ENCODE measurements around the gene MICU1. TPM values are rescaled to one million over a fixed set of nuclear protein-coding genes. Genes with fewer than 3 reads are reported as not detected.

The MICU1 gene
- total RNA-seq, 3 donors from 2014 or later (not counting 1 experiment from before 2014, with no cell fraction given): 27.9 to 30.9 (median 29.4) TPM

DNA sequence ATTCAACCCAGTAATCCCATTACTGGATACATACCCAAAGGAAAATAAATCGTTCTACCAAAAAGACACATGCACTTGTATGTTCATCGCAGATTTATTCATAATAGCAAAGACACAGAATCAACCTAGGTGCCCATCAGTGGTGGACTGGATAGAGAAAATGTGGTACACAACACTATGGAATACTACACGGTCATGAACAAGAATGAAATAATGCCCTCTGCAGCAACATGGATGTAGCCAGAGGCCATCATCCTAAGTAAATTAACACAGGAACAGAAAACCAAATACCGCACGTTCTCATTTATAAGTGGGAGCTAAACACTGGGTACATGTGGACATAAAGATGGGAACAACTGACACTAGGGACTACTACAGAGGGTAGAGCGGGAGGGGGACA lies 120.4 kb downstream of the MICU1 start:
- DNase-seq: no peak
- 97% methylated on average over 5 of the region's 6 CpGs for WGBS (ENCODE audit: insufficient coverage)
- Histone ChIP-seq H3K27me3 (ENCODE audit: control insufficient read depth, insufficient read depth, low read length) (no peaks in the 10 kb centered on the region), H3K4me3 (ENCODE audit: low read length) (no peak overlapping the region), H3K27ac (ENCODE audit: low read length) (no peak overlapping the region), H3K9me3 (ENCODE audit: control insufficient read depth, insufficient read depth, low read length) (no peaks in the 10 kb centered on the region), H3K4me1 (ENCODE audit: control insufficient read depth, insufficient read depth, low read length) (no peaks in the 10 kb centered on the region), H3K36me3 (ENCODE audit: control insufficient read depth, insufficient read depth, low read length) (no peaks in the 10 kb centered on the region)
- no peaks in the 10 kb centered on the region for H3K9me3 Mint-ChIP-seq
- ATAC-seq: no peak
- TF ChIP-seq, protein P1, sequence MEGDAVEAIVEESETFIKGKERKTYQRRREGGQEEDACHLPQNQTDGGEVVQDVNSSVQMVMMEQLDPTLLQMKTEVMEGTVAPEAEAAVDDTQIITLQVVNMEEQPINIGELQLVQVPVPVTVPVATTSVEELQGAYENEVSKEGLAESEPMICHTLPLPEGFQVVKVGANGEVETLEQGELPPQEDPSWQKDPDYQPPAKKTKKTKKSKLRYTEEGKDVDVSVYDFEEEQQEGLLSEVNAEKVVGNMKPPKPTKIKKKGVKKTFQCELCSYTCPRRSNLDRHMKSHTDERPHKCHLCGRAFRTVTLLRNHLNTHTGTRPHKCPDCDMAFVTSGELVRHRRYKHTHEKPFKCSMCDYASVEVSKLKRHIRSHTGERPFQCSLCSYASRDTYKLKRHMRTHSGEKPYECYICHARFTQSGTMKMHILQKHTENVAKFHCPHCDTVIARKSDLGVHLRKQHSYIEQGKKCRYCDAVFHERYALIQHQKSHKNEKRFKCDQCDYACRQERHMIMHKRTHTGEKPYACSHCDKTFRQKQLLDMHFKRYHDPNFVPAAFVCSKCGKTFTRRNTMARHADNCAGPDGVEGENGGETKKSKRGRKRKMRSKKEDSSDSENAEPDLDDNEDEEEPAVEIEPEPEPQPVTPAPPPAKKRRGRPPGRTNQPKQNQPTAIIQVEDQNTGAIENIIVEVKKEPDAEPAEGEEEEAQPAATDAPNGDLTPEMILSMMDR (IDR thresholded peaks at IDR 0.05): no peak
- peaks cover 5 to 6% of the 10 kb centered on the region in 2 donors for H3K4me1 Mint-ChIP-seq
- H3K27me3 Mint-ChIP-seq (ENCODE audit: low read depth in 2 of 2): no peaks in the 10 kb centered on the region
- intact Hi-C loops (cut with micrococcal nuclease): no loop called here
- H3K27ac Mint-ChIP-seq: no peak overlapping the region
- H3K36me3 Mint-ChIP-seq: peaks cover 10% of the 10 kb centered on the region
- H3K4me3 Mint-ChIP-seq: no peak overlapping the region

DNA sequence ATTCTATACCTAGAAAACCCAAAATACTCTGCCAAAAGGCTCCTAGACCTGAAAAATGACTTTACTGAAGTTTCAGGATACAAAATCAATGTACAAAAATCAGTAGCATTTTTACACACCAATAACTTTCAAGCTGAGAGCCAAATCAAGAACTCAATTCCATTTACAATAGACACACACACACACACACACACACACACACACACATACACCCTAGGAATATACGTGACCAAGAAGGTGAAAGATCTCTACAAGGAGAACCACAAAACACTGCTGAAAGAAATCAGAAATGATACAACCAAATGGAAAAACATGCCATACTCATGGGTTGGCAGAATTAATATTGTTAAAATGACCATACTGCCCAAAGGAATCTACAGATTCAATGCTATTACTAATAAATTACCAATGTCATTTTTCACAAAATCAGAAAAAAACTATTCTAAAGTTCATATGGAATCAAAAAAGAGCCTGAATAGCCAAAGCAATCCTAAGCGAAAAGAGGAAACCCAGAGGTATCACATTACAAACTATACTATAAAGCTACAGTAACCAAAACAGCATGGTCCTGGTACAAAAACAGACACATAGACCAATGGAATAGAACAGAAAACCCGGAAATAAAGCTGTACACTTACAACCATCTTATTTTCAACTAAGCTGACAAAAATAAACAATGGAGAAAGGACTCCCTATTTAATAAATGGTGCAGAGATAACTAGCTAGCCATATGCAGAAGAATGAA lies 122.0 kb downstream of the MICU1 start:
- ATAC-seq: no peak
- Histone ChIP-seq H3K9me3 (ENCODE audit: control insufficient read depth, insufficient read depth, low read length) (no peaks in the 10 kb centered on the region), H3K4me1 (ENCODE audit: control insufficient read depth, insufficient read depth, low read length) (no peaks in the 10 kb centered on the region), H3K27ac (ENCODE audit: low read length) (no peak overlapping the region), H3K36me3 (ENCODE audit: control insufficient read depth, insufficient read depth, low read length) (no peaks in the 10 kb centered on the region), H3K27me3 (ENCODE audit: control insufficient read depth, insufficient read depth, low read length) (no peaks in the 10 kb centered on the region), H3K4me3 (ENCODE audit: low read length) (no peak overlapping the region)
- H3K4me3 Mint-ChIP-seq: no peak overlapping the region
- H3K4me1 Mint-ChIP-seq: peaks cover 5 to 6% of the 10 kb centered on the region in 2 donors
- TF ChIP-seq, protein P1 (IDR thresholded peaks at IDR 0.05): no peak
- 89% methylated on average over 2 of the region's 3 CpGs for WGBS (ENCODE audit: insufficient coverage)
- H3K27me3 Mint-ChIP-seq (ENCODE audit: low read depth in 2 of 2): no peaks in the 10 kb centered on the region
- DNase-seq: no peak
- peaks cover 10% of the 10 kb centered on the region for H3K36me3 Mint-ChIP-seq
- H3K27ac Mint-ChIP-seq: no peak overlapping the region
- H3K9me3 Mint-ChIP-seq: no peaks in the 10 kb centered on the region
- intact Hi-C loops (cut with micrococcal nuclease): no loop called here

DNA sequence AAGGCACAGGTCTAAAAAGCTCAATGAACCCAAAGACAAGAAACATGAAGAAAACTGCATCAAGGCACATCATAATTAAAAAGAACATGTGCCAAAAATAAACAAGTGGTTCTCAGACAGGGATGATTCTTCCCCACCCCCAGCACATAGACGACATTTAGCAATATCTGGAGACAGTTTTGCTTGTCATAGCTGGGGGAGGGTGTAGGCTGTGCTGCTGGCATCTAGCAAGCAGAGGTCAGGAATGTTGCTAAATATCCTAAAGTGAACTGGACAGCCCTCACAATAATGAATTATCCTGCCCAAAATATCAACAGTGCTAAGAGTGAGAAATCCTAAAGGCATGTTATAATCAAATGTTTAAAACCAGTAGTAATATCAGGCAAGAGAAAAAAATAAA lies 122.6 kb downstream of the MICU1 start:
- WGBS (ENCODE audit: insufficient coverage): no CpG with 5 or more reads among the region's 1 CpG
- TF ChIP-seq, protein P1 (IDR thresholded peaks at IDR 0.05): no peak
- no peak for DNase-seq
- Histone ChIP-seq H3K36me3 (ENCODE audit: control insufficient read depth, insufficient read depth, low read length) (no peaks in the 10 kb centered on the region), H3K27me3 (ENCODE audit: control insufficient read depth, insufficient read depth, low read length) (no peaks in the 10 kb centered on the region), H3K27ac (ENCODE audit: low read length) (no peak overlapping the region), H3K4me1 (ENCODE audit: control insufficient read depth, insufficient read depth, low read length) (no peaks in the 10 kb centered on the region), H3K9me3 (ENCODE audit: control insufficient read depth, insufficient read depth, low read length) (no peaks in the 10 kb centered on the region), H3K4me3 (ENCODE audit: low read length) (no peak overlapping the region)
- Mint-ChIP-seq H3K9me3 (no peaks in the 10 kb centered on the region), H3K27me3 (ENCODE audit: low read depth in 2 of 2) (no peaks in the 10 kb centered on the region), H3K36me3 (peaks cover 10% of the 10 kb centered on the region), H3K27ac (no peak overlapping the region), H3K4me3 (no peak overlapping the region), H3K4me1 (peaks cover 5 to 6% of the 10 kb centered on the region in 2 donors)
- intact Hi-C loops (cut with micrococcal nuclease): no loop called here
- ATAC-seq: no peak

DNA sequence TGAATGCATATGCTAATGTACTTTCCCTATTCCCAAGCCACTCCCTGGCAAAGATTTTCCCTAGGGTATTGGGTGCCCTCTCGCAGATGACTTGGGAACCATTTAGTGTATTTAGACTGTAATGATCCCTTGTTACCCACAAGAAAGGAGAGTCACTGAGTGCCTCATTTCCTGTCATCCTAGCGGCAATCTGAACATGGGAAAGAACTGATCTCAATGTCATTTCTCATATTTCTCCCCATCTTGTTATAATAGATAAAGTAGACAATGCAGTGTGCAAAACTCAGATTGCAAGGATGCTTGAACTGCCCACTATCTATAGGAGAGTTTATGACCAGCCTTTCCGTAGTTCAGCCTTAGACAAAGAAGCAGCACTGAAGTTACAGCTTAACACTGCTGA lies 123.3 kb downstream of the MICU1 start:
- no peak for DNase-seq
- H3K27ac Mint-ChIP-seq: no peak overlapping the region
- 92% methylated on average over 3 of the region's 3 CpGs for WGBS (ENCODE audit: insufficient coverage)
- intact Hi-C loops (cut with micrococcal nuclease): no loop called here
- H3K4me1 ChIP-seq (ENCODE audit: control insufficient read depth, insufficient read depth, low read length): no peaks in the 10 kb centered on the region
- no peak overlapping the region for H3K4me3 ChIP-seq (ENCODE audit: low read length)
- H3K36me3 ChIP-seq (ENCODE audit: control insufficient read depth, insufficient read depth, low read length): no peaks in the 10 kb centered on the region
- ATAC-seq: no peak
- no peaks in the 10 kb centered on the region for H3K9me3 Mint-ChIP-seq
- H3K27me3 ChIP-seq (ENCODE audit: control insufficient read depth, insufficient read depth, low read length): no peaks in the 10 kb centered on the region
- H3K27ac ChIP-seq (ENCODE audit: low read length): no peak overlapping the region
- H3K36me3 Mint-ChIP-seq: peaks cover 10% of the 10 kb centered on the region
- H3K9me3 ChIP-seq (ENCODE audit: control insufficient read depth, insufficient read depth, low read length): no peaks in the 10 kb centered on the region
- no peak overlapping the region for H3K4me3 Mint-ChIP-seq
- TF ChIP-seq, protein P1 (IDR thresholded peaks at IDR 0.05): no peak
- no peaks in the 10 kb centered on the region for H3K27me3 Mint-ChIP-seq (ENCODE audit: low read depth in 2 of 2)
- peaks cover 5 to 6% of the 10 kb centered on the region in 2 donors for H3K4me1 Mint-ChIP-seq

Data from natural killer cell (primary cell).